ENCODE results near the gene CCDC112. TPM values are rescaled to one million over a fixed set of nuclear protein-coding genes. Genes with fewer than 3 reads are reported as not detected.

Gene CCDC112
- total RNA-seq, 1 donor from 2014 or later: 9.1 TPM

DNA sequence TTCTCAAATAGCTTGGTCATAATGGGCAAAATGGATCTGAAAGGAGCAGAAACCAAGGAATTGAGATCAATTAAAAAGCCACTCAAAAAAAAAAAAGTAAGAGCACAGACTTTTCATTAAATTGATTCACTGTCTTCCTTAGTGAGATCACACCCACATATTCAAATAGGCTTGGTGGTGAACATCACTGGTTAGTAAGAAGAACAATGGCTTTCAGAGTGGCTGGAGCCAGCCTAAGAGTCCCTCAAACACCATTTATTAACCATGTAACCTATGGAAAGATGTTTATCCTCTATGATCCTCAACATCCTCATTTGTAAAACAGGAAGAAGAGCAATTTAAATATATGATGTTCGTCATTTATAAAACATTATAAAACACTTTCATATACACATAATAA lies 12.4 kb downstream of the CCDC112 start:
- peaks cover 2% of the 10 kb centered on the region for H3K36me3 Mint-ChIP-seq
- H3K9me3 Mint-ChIP-seq: no peaks in the 10 kb centered on the region
- peaks cover 4% of the 10 kb centered on the region for H3K4me1 Mint-ChIP-seq
- DNase-seq (ENCODE audit: low spot score in 2 of 2, unreplicated experiment in 2 of 2): no peak
- no peaks in the 10 kb centered on the region for H3K27me3 Mint-ChIP-seq (ENCODE audit: low read depth)
- TF ChIP-seq, protein P1, sequence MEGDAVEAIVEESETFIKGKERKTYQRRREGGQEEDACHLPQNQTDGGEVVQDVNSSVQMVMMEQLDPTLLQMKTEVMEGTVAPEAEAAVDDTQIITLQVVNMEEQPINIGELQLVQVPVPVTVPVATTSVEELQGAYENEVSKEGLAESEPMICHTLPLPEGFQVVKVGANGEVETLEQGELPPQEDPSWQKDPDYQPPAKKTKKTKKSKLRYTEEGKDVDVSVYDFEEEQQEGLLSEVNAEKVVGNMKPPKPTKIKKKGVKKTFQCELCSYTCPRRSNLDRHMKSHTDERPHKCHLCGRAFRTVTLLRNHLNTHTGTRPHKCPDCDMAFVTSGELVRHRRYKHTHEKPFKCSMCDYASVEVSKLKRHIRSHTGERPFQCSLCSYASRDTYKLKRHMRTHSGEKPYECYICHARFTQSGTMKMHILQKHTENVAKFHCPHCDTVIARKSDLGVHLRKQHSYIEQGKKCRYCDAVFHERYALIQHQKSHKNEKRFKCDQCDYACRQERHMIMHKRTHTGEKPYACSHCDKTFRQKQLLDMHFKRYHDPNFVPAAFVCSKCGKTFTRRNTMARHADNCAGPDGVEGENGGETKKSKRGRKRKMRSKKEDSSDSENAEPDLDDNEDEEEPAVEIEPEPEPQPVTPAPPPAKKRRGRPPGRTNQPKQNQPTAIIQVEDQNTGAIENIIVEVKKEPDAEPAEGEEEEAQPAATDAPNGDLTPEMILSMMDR (IDR thresholded peaks at IDR 0.05; ENCODE audit: unreplicated experiment): no peak
- H3K4me3 Mint-ChIP-seq: no peak overlapping the region
- H3K27ac Mint-ChIP-seq: no peak overlapping the region

DNA sequence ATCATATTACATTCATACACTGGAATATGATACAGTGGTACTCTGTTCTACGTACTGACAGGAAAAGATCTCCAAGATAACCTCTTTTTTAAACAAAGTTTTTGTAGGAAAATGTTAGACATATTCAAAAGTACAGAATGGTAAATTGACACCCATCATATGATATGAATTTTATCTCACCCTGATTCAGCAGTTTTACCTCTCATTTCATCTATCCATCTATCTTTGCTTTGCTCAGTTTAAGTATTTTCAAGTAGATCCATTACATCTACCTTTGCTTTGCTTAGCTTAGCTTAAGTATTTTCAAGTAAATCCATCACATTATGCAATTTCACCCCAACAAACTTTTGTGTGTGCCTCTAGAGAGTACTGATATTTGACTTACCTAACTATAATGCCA lies 14.3 kb downstream of the CCDC112 start:
- Mint-ChIP-seq H3K4me1 (peaks cover 4% of the 10 kb centered on the region), H3K27ac (no peak overlapping the region), H3K9me3 (no peaks in the 10 kb centered on the region), H3K36me3 (peaks cover 2% of the 10 kb centered on the region), H3K4me3 (no peak overlapping the region), H3K27me3 (ENCODE audit: low read depth) (no peaks in the 10 kb centered on the region)
- TF ChIP-seq, protein P1 (IDR thresholded peaks at IDR 0.05; ENCODE audit: unreplicated experiment): no peak
- no peak for DNase-seq (ENCODE audit: low spot score in 2 of 2, unreplicated experiment in 2 of 2)

DNA sequence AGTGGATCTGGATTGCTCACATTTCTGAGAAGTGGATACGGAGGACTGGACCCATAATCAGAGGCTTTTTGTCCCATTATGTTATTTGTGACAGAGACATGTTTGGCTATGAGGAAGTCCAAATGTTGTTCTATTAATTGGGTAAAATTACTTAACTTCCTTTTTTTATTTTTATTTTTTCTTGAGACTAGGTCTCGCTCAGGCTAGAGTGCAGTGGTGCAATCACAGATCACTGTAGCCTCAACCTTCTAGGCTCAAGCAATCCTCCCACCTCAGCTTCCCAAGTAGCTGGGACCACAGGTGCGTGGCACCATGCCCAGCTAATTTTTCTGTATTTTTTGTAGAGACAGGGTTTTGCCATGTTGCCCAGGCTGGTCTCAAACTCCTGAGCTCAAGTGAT lies 21.9 kb downstream of the CCDC112 start:
- DNase-seq (ENCODE audit: low spot score in 2 of 2, unreplicated experiment in 2 of 2): no peak
- H3K27me3 Mint-ChIP-seq (ENCODE audit: low read depth): no peaks in the 10 kb centered on the region
- H3K4me3 Mint-ChIP-seq: no peak overlapping the region
- H3K9me3 Mint-ChIP-seq: no peaks in the 10 kb centered on the region
- no peak overlapping the region for H3K27ac Mint-ChIP-seq
- peaks cover 8% of the 10 kb centered on the region for H3K36me3 Mint-ChIP-seq
- TF ChIP-seq, protein P1 (IDR thresholded peaks at IDR 0.05; ENCODE audit: unreplicated experiment): no peak
- no peaks in the 10 kb centered on the region for H3K4me1 Mint-ChIP-seq

DNA sequence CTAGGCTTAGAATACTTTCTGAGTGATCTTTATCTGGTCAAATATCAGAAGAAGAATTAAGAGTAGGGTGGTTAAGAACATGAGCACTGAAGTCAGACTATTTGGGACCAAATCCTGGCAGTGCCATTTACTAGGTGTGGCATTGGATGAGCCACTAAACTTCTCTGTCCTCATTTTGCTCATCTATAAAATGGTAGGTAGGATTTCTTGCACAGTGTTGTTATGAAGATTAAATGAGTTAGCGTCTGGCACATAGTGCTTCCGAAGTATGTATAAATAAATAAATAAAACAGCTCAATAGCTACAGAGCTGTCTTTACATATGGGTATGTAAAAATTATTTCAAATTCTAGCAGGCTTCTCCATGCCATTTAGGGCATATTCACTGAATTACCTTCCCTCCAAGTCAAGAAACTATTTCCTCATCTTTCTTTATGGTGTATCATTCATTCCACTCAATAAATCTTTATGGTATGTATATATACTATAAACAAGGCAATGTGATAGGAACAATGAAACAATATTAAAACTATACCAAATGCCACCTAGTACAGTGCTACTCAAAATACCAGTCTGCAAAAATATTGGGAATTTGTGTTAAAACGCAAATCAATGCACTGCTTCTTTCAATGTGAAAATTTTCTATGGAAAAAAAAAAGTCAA lies 24.0 kb downstream of the CCDC112 start:
- H3K27me3 Mint-ChIP-seq (ENCODE audit: low read depth): no peaks in the 10 kb centered on the region
- no peaks in the 10 kb centered on the region for H3K9me3 Mint-ChIP-seq
- TF ChIP-seq, protein P1 (IDR thresholded peaks at IDR 0.05; ENCODE audit: unreplicated experiment): no peak
- peaks cover 8% of the 10 kb centered on the region for H3K36me3 Mint-ChIP-seq
- DNase-seq (ENCODE audit: low spot score in 2 of 2, unreplicated experiment in 2 of 2): no peak
- H3K27ac Mint-ChIP-seq: no peak overlapping the region
- H3K4me3 Mint-ChIP-seq: no peak overlapping the region
- no peaks in the 10 kb centered on the region for H3K4me1 Mint-ChIP-seq

DNA sequence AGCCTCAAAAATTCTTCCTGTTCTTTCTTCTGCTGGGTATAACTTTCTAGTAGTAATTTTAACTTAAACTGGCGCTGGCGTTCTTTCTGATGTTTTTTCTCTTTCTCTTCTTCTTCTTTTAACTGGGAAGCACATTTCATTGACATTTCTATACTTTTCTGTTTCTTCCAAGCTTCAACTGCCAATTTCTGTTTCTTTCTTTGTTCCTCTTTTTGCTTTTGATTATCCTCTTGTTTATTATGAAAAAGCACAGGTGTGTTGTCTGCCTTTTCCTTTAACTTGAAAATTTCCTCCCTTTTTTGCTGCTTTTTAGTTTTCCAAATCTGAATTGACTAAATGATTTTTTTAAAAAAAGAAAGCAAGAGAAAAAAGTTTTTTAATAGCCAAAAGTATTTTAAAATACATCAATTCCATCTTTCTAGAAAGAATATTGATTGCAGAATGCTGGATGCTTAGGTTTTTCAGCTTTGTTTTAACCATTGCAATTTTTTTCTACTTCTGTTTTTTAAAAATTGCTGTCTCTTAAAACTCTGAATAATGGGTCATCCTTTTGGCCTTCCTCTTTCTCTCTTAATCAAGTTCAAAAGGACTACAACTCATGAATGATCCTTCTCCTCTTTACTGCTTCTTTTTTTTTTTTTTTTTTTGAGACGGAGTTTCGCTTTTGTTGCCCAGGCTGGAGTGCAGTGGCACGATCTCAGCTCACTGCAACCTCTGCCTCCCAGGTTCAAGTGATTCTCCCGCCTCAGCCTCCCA lies 25.0 kb downstream of the CCDC112 start:
- Mint-ChIP-seq H3K4me1 (no peaks in the 10 kb centered on the region), H3K27ac (no peak overlapping the region), H3K9me3 (no peaks in the 10 kb centered on the region), H3K4me3 (no peak overlapping the region), H3K36me3 (peaks cover 12% of the 10 kb centered on the region), H3K27me3 (ENCODE audit: low read depth) (no peaks in the 10 kb centered on the region)
- no peak for DNase-seq (ENCODE audit: low spot score in 2 of 2, unreplicated experiment in 2 of 2)
- TF ChIP-seq, protein P1 (IDR thresholded peaks at IDR 0.05; ENCODE audit: unreplicated experiment): no peak

Measured in mesothelial cell of epicardium (in vitro differentiated cells).